Astrocyte (in vitro differentiated cells and primary cell): Measurements from ENCODE around the gene SAG.

Experiments
- EZH2 ChIP-seq: IDR thresholded peaks from 2 replicates; pipeline ENCODE4 v1.6.1; 2012; ENCODE audit warnings: mild to moderate bottlenecking, low read length, inconsistent platforms; ENCODE audit not compliant: insufficient read depth
- TF ChIP-seq, protein P1 (sequence below): IDR thresholded peaks from 2 replicates; pipeline ENCODE4 v1.5.1; 2011; ENCODE audit warnings: low read depth, mild to moderate bottlenecking, inconsistent platforms, low read length, moderate library complexity; ENCODE audit not compliant: insufficient read depth

DNA sequence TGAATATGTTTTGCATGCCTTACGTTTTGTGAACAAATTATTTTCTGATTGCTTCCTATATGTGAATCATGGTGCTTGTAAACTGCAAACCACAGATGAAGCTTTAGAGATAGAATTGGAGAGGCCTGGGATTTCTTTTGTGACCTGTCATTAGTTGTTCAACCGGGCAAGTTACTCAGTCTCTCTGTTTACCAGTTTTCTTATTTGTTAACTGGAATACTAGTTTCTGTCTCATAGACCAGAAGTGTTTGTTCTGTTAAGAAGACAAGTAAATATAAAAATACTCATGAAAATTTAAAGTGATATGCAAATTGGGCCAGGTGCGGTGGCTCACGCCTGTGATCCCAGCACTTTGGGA is 74.0 kb downstream of the SAG start:
- TF ChIP-seq, protein P1, sequence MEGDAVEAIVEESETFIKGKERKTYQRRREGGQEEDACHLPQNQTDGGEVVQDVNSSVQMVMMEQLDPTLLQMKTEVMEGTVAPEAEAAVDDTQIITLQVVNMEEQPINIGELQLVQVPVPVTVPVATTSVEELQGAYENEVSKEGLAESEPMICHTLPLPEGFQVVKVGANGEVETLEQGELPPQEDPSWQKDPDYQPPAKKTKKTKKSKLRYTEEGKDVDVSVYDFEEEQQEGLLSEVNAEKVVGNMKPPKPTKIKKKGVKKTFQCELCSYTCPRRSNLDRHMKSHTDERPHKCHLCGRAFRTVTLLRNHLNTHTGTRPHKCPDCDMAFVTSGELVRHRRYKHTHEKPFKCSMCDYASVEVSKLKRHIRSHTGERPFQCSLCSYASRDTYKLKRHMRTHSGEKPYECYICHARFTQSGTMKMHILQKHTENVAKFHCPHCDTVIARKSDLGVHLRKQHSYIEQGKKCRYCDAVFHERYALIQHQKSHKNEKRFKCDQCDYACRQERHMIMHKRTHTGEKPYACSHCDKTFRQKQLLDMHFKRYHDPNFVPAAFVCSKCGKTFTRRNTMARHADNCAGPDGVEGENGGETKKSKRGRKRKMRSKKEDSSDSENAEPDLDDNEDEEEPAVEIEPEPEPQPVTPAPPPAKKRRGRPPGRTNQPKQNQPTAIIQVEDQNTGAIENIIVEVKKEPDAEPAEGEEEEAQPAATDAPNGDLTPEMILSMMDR = no peak
- no peak for TF ChIP-seq EZH2
